GM12878 (cell line): ENCODE results near the gene PIWIL4. TPM values are rescaled to one million over a fixed set of nuclear protein-coding genes. Genes with fewer than 3 reads are reported as not detected.

Experiments
- ATAC-seq: fragments of 200-7000 bp; cut with Tn5 transposase; 3 replicates; pipeline ENCODE4 v1.9.1; 2020; ENCODE audit warnings: mild to moderate bottlenecking, moderate library complexity
- BruUV-seq: library from RNA; stranded (reverse); fragments of 400-500 nt; replicated peaks from 2 replicates; lab custom pipeline; 2021; lab: Mats Ljungman, UMichigan
- CTCF ChIA-PET: fragments of 300-600 bp; sonication (Branson Sonifier 250); formaldehyde crosslinking; extraction: SDS; loops from one replicate; lab custom pipeline; 2021; ENCODE audit warnings: inconsistent platforms; lab: Yijun Ruan, JAX
- POLR2A ChIA-PET: fragments of 350-600 bp; formaldehyde crosslinking; extraction: SDS; loops from one replicate; lab custom pipeline; 2021; ENCODE audit warnings: inconsistent platforms; lab: Charles Lee
- RAD21 ChIA-PET: fragments of 300-600 bp; sonication (Branson Sonifier 250); formaldehyde crosslinking; loops from one replicate; lab custom pipeline; 2023; ENCODE audit warnings: antibody characterized with exemption; ENCODE audit not compliant: unreplicated experiment; lab: Charles Lee
- SMC1A ChIA-PET: fragments of 300-600 bp; sonication (Branson Sonifier 250); formaldehyde crosslinking; loops from one replicate; lab custom pipeline; 2023; ENCODE audit not compliant: unreplicated experiment, uncharacterized antibody; lab: Charles Lee
- DNase-seq: peaks from one replicate; pipeline ENCODE4 v3.0.0-alpha.2; 2011; ENCODE audit warnings: low read depth, low spot score
- FAIRE-seq: peaks from 3 replicates; lab custom pipeline; 2011; peaks lifted over from hg19 to GRCh38; lab: Jason Lieb, UNC
- H2AFZ ChIP-seq: 2 replicates; pipeline ENCODE4 v1.6.0; 2011; ENCODE audit warnings: low read depth, low read length, control low read depth; ENCODE audit not compliant: control insufficient read depth
- H3K27ac ChIP-seq: 2 replicates; pipeline ENCODE4 v1.5.1; 2011; ENCODE audit warnings: control low read depth; ENCODE audit not compliant: control insufficient read depth, insufficient read depth
- H3K27me3 ChIP-seq, 2 experiments: replicated peaks in 1 of 2; 2 replicates each; pipeline versions ENCODE4 v1.6.0 to v1.6.1; 2011; ENCODE audit warnings: low read length in 1 of 2; ENCODE audit not compliant: control insufficient read depth in 2 of 2, insufficient read depth in 2 of 2
- H3K36me3 ChIP-seq, 2 experiments: 2 replicates each; pipeline ENCODE4 v1.5.1; 2011; ENCODE audit warnings: low read length in 1 of 2; ENCODE audit not compliant: control insufficient read depth in 2 of 2, insufficient read depth in 2 of 2
- H3K4me1 ChIP-seq: 2 replicates; pipeline ENCODE4 v1.6.1; 2011; ENCODE audit warnings: mild to moderate bottlenecking, low read length, moderate library complexity, mixed read lengths; ENCODE audit not compliant: control insufficient read depth, insufficient read depth
- H3K4me2 ChIP-seq: 2 replicates; pipeline ENCODE4 v1.6.0; 2011; ENCODE audit warnings: control low read depth; ENCODE audit not compliant: control insufficient read depth, insufficient read depth
- H3K4me3 ChIP-seq: fragments of 200-600 bp; sonication (generic); 2 replicates; pipeline ENCODE4 v1.5.1; 2016
- H3K79me2 ChIP-seq: 2 replicates; pipeline ENCODE4 v1.6.0; 2011; ENCODE audit warnings: low read length; ENCODE audit not compliant: control insufficient read depth, insufficient read depth
- H3K9ac ChIP-seq: 2 replicates; pipeline ENCODE4 v1.8.0; 2011; ENCODE audit warnings: low read length, control low read depth, mixed read lengths; ENCODE audit not compliant: control insufficient read depth, insufficient read depth
- H3K9me3 ChIP-seq: replicated peaks from 3 replicates; pipeline ENCODE4 v1.5.1; 2011; ENCODE audit warnings: mild to moderate bottlenecking, low read length; ENCODE audit not compliant: control insufficient read depth, insufficient read depth
- H4K20me1 ChIP-seq: 2 replicates; pipeline ENCODE4 v1.6.0; 2011; ENCODE audit not compliant: control insufficient read depth, insufficient read depth
- BCL11A ChIP-seq: IDR thresholded peaks from 2 replicates; pipeline ENCODE4 v1.6.1; 2011; ENCODE audit warnings: low read depth, low read length
- BCL3 ChIP-seq: IDR thresholded peaks from 2 replicates; pipeline ENCODE4 v1.6.1; 2011; ENCODE audit warnings: borderline replicate concordance, low read depth, mild to moderate bottlenecking, moderate library complexity, low read length; ENCODE audit not compliant: insufficient read depth, poor library complexity, severe bottlenecking
- EED ChIP-seq: sonication (generic); IDR thresholded peaks from 2 replicates; pipeline ENCODE4 v1.6.1; 2016; ENCODE audit warnings: antibody characterized with exemption, low read depth
- LARP7 ChIP-seq: fragments of 450-650 bp; IDR thresholded peaks from 2 replicates; pipeline ENCODE4 v1.6.1; 2017; ENCODE audit warnings: mild to moderate bottlenecking
- REST ChIP-seq: IDR thresholded peaks from 2 replicates; pipeline ENCODE4 v1.6.1; 2012; ENCODE audit warnings: mild to moderate bottlenecking, low read depth, low read length
- RUNX3 ChIP-seq: IDR thresholded peaks from 2 replicates; pipeline ENCODE4 v1.6.1; 2012; ENCODE audit warnings: low read length, inconsistent platforms
- ZBTB4 ChIP-seq: fragments of 450-650 bp; formaldehyde crosslinking; IDR thresholded peaks from 2 replicates; pipeline ENCODE4 v1.4.0; 2022; ENCODE audit warnings: mild to moderate bottlenecking, moderate library complexity
- WGBS: methylation state at CpG from one replicate; pipeline ENCODE4 v1.1.6; 2016; ENCODE audit warnings: low lambda C conversion rate; ENCODE audit not compliant: insufficient replicate concordance, insufficient coverage; ENCODE audit errors: missing lambda C conversion rate; 5-methylcytosine and 5-hydroxymethylcytosine counted together
- in situ Hi-C: fragments of 300-500 bp; cut with MboI; formaldehyde crosslinking; loops from 9 replicates; pipeline ENCODE4 v1.14.3; 2018; ENCODE audit warnings: mixed read lengths
- intact Hi-C: fragments of 100-400 bp; cut with micrococcal nuclease; formaldehyde crosslinking; loops from one replicate; pipeline ENCODE4 v1.14.2; 2022; ENCODE audit not compliant: unreplicated experiment
- polyA plus RNA-seq, 11 experiments: library from polyadenylated mRNA; depleted of rRNA in 4 of 11; unstranded in 6 of 11; stranded (reverse) in 5 of 11; fragments of >200 nt; fragmentation: Nextera tagmentation in 4 of 11; fragmentation: Illumina TruSeq in 1 of 11; extraction: Ambion mirVana in 4 of 11; extraction: Trizol in 1 of 11; gene quantifications; 1 replicate in 1 of 11; 2 replicates in 10 of 11; pipeline versions ENCODE4 v1.2.1 to v1.2.3, GENCODE V29; 2011 to 2016; ENCODE audit warnings: inconsistent platforms in 2 of 11, missing spikeins in 2 of 11, low read depth in 1 of 11
- total RNA-seq, 4 experiments: library from RNA; depleted of rRNA in 3 of 4; stranded (reverse); fragments of >200 nt in 3 of 4; fragmentation: Illumina TruSeq in 1 of 4; extraction: Trizol in 1 of 4; gene quantifications; 2 replicates each; pipeline versions ENCODE4 v1.2.1 to v1.2.3, GENCODE V29; 2013 to 2021
- TF ChIP-seq, protein P1 (sequence below): fragments of 150-350 bp; IDR thresholded peaks from 2 replicates; pipeline ENCODE4 v1.6.1; 2016; ENCODE audit warnings: low read depth, low read length
- TF ChIP-seq, protein P2 (sequence below): IDR thresholded peaks from 2 replicates; pipeline ENCODE4 v1.6.1; 2012; ENCODE audit warnings: low read depth, low read length, improper control_type of control experiment

PIWIL4 gene
- total and polyA plus RNA-seq, 10 of the 15 experiments (the other 5 are each of a cell fraction or from before 2014, with no cell fraction given) = 0.23 to 13.3 (median 0.47) TPM

DNA sequence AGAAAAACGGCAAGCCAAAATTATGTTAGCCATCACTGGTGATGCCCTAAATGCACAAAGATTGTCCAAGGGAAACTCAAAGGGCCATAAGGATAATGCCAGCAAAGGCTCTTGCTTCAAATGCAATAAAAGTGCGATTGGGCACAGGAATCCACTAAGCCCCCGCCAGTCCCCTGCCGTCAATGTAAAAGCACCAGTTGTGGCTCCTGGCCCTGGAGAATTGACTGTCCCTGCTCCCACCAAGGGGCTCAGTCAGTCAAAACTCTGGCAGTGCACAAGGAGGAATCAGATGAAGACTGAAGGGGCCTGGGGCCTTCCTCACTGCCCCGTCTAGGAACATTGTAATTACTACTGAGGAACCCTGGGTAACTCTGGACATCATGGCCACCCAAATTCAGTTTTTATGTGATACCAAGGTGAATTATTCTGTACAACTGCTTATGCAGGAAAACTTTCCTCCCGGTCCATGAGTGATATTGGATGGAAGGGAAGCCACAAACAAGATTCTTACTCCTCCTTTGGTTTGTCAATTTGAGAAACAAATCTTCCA, 85.6 kb downstream of the PIWIL4 start:
- Histone ChIP-seq H3K9me3 (no peaks in the 10 kb centered on the region), H3K4me1 (no peaks in the 10 kb centered on the region), H3K27ac (no peak overlapping the region), H3K4me2 (no peak overlapping the region), H3K79me2 (no peaks in the 10 kb centered on the region), H3K36me3 (no peaks in the 10 kb centered on the region), H3K27me3 (peaks cover 0 to 2% of the 10 kb centered on the region in 2 experiments; a peak in 1 of 4 replicates), H3K4me3 (no peak overlapping the region), H3K9ac (no peak overlapping the region), H2AFZ (no peak overlapping the region), H4K20me1 (no peaks in the 10 kb centered on the region)
- in situ Hi-C loops = no loop called here
- CTCF ChIA-PET = interaction anchor here (1.0 kb wide), 1 partner anchor 10 kb away, joined by 3 read pairs; no protein-coding TSS in a partner anchor
- FAIRE-seq = no peak
- ATAC-seq = no peak
- RAD21 ChIA-PET = no interaction called here
- no peak for DNase-seq
- WGBS = 45% methylated on average over 6 of the region's 6 CpGs
- SMC1A ChIA-PET = no interaction called here
- POLR2A ChIA-PET = no interaction called here
- intact Hi-C loops = no loop called here
- BruUV-seq = no TSS peak
- no peak for TF ChIP-seq BCL11A
- TF ChIP-seq LARP7 = no peak
- TF ChIP-seq ZBTB4 = no peak
- TF ChIP-seq REST = no peak
- TF ChIP-seq, protein P1, sequence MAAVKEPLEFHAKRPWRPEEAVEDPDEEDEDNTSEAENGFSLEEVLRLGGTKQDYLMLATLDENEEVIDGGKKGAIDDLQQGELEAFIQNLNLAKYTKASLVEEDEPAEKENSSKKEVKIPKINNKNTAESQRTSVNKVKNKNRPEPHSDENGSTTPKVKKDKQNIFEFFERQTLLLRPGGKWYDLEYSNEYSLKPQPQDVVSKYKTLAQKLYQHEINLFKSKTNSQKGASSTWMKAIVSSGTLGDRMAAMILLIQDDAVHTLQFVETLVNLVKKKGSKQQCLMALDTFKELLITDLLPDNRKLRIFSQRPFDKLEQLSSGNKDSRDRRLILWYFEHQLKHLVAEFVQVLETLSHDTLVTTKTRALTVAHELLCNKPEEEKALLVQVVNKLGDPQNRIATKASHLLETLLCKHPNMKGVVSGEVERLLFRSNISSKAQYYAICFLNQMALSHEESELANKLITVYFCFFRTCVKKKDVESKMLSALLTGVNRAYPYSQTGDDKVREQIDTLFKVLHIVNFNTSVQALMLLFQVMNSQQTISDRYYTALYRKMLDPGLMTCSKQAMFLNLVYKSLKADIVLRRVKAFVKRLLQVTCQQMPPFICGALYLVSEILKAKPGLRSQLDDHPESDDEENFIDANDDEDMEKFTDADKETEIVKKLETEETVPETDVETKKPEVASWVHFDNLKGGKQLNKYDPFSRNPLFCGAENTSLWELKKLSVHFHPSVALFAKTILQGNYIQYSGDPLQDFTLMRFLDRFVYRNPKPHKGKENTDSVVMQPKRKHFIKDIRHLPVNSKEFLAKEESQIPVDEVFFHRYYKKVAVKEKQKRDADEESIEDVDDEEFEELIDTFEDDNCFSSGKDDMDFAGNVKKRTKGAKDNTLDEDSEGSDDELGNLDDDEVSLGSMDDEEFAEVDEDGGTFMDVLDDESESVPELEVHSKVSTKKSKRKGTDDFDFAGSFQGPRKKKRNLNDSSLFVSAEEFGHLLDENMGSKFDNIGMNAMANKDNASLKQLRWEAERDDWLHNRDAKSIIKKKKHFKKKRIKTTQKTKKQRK = no peak
- no peak for TF ChIP-seq EED
- TF ChIP-seq BCL3 = no peak
- TF ChIP-seq, protein P2, sequence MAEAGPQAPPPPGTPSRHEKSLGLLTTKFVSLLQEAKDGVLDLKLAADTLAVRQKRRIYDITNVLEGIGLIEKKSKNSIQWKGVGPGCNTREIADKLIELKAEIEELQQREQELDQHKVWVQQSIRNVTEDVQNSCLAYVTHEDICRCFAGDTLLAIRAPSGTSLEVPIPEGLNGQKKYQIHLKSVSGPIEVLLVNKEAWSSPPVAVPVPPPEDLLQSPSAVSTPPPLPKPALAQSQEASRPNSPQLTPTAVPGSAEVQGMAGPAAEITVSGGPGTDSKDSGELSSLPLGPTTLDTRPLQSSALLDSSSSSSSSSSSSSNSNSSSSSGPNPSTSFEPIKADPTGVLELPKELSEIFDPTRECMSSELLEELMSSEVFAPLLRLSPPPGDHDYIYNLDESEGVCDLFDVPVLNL = no peak
- no peak for TF ChIP-seq RUNX3
